HEK293 (cell line): Measurements from ENCODE around the gene RALY.

Experiments
- ZNF274 ChIP-seq, 2 experiments: fragments of 200-500 bp in 1 of 2; fragments of 450-650 bp in 1 of 2; sonication (Bioruptor generic) in 1 of 2; formaldehyde crosslinking in 1 of 2; IDR thresholded peaks; 2 replicates each; pipeline versions ENCODE4 v1.5.1 to v1.6.1; 2014 to 2016; ENCODE audit warnings: borderline replicate concordance in 1 of 2, inconsistent platforms in 1 of 2, low read length in 1 of 2, missing biosample characterization in 1 of 2, missing genetic modification characterization in 1 of 2
- ZNF776 ChIP-seq: fragments of 450-650 bp; formaldehyde crosslinking; IDR thresholded peaks from 2 replicates; pipeline ENCODE4 v1.5.0; 2017; ENCODE audit warnings: missing biosample characterization, missing genetic modification characterization, borderline replicate concordance
- TF ChIP-seq, protein P1 (sequence below): fragments of 450-650 bp; formaldehyde crosslinking; IDR thresholded peaks from 2 replicates; pipeline ENCODE4 v1.5.1; 2016; ENCODE audit warnings: missing biosample characterization, missing genetic modification characterization

DNA sequence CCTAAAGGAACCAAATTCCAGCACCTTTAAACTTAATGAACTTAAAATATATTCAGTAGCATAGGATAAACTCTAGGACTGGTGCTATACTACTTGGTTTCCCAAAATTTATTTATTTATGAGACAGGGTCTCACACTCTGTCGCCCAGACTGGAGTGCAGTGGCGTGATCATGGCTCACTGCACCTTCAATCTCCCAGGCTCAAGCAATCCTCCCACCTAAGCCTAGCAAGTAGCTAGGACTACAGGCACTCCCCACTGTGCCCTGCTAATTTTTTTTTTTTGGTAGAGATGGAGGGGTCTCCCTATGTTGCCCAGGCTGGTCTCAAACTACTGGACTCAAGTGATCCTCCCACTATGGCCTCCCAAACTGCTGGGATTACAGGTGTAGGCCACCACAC is 96.9 kb downstream of the RALY start:
- TF ChIP-seq, protein P1, sequence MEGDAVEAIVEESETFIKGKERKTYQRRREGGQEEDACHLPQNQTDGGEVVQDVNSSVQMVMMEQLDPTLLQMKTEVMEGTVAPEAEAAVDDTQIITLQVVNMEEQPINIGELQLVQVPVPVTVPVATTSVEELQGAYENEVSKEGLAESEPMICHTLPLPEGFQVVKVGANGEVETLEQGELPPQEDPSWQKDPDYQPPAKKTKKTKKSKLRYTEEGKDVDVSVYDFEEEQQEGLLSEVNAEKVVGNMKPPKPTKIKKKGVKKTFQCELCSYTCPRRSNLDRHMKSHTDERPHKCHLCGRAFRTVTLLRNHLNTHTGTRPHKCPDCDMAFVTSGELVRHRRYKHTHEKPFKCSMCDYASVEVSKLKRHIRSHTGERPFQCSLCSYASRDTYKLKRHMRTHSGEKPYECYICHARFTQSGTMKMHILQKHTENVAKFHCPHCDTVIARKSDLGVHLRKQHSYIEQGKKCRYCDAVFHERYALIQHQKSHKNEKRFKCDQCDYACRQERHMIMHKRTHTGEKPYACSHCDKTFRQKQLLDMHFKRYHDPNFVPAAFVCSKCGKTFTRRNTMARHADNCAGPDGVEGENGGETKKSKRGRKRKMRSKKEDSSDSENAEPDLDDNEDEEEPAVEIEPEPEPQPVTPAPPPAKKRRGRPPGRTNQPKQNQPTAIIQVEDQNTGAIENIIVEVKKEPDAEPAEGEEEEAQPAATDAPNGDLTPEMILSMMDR (tag by site-specific recombination) = no peak
- TF ChIP-seq ZNF776 (tag by site-specific recombination) (no peak), ZNF274 (IDR thresholded peaks at IDR 0.05; ENCODE audit: low read length) (no peak), ZNF274 (tag by site-specific recombination; IDR thresholded peaks at IDR 0.05; ENCODE audit: borderline replicate concordance) (no peak)
